ENCODE results near the gene TES. TPM values are rescaled to one million over a fixed set of nuclear protein-coding genes. Genes with fewer than 3 reads are reported as not detected.

Gene TES
- total RNA-seq, 1 experiment from 2014 or later = 126 TPM

GRCh38 chr7:116164552-116165306 lies 45.6 kb upstream of the TES start:
- TF ChIP-seq CTCF (IDR thresholded peaks at IDR 0.05; ENCODE audit: unreplicated experiment) = no peak
- CTCF ChIA-PET = no interaction called here
- intact Hi-C loops (cut with micrococcal nuclease; ENCODE audit: unreplicated experiment) = no loop called here
- Mint-ChIP-seq H3K4me1 (ENCODE audit: low read depth, unreplicated experiment) (peaks cover 29% of the 10 kb centered on the region), H3K4me3 (ENCODE audit: low read depth, unreplicated experiment) (no peak overlapping the region), H3K27me3 (ENCODE audit: unreplicated experiment) (no peaks in the 10 kb centered on the region), H3K9me3 (ENCODE audit: low read depth, unreplicated experiment) (no peaks in the 10 kb centered on the region), H3K36me3 (ENCODE audit: insufficient read depth, unreplicated experiment) (no peaks in the 10 kb centered on the region), H3K27ac (ENCODE audit: unreplicated experiment) (no peak overlapping the region)
- no peak for DNase-seq
- BruUV-seq (replicated peaks) = no TSS peak

GRCh38 chr7:116165717-116166116 lies 44.6 kb upstream of the TES start:
- Mint-ChIP-seq H3K9me3 (ENCODE audit: low read depth, unreplicated experiment) (no peaks in the 10 kb centered on the region), H3K4me1 (ENCODE audit: low read depth, unreplicated experiment) (peaks cover 35% of the 10 kb centered on the region), H3K27ac (ENCODE audit: unreplicated experiment) (no peak overlapping the region), H3K4me3 (ENCODE audit: low read depth, unreplicated experiment) (no peak overlapping the region), H3K36me3 (ENCODE audit: insufficient read depth, unreplicated experiment) (no peaks in the 10 kb centered on the region), H3K27me3 (ENCODE audit: unreplicated experiment) (peaks cover 2% of the 10 kb centered on the region)
- intact Hi-C loops (cut with micrococcal nuclease; ENCODE audit: unreplicated experiment) = no loop called here
- no peak for DNase-seq
- no TSS peak for BruUV-seq (replicated peaks)
- TF ChIP-seq CTCF (IDR thresholded peaks at IDR 0.05; ENCODE audit: unreplicated experiment) = no peak
- CTCF ChIA-PET = no interaction called here

- H3K4me1 Mint-ChIP-seq (ENCODE audit: low read depth, unreplicated experiment) = peaks cover 38% of the 10 kb centered on the region
- H3K27ac Mint-ChIP-seq (ENCODE audit: unreplicated experiment) = no peak overlapping the region
- H3K27me3 Mint-ChIP-seq (ENCODE audit: unreplicated experiment) = peaks cover 6% of the 10 kb centered on the region
- CTCF ChIA-PET = no interaction called here
- no peak for TF ChIP-seq CTCF (IDR thresholded peaks at IDR 0.05; ENCODE audit: unreplicated experiment)
- intact Hi-C loops (cut with micrococcal nuclease; ENCODE audit: unreplicated experiment) = no loop called here
- H3K36me3 Mint-ChIP-seq (ENCODE audit: insufficient read depth, unreplicated experiment) = no peaks in the 10 kb centered on the region
- no peak for DNase-seq
- no peaks in the 10 kb centered on the region for H3K9me3 Mint-ChIP-seq (ENCODE audit: low read depth, unreplicated experiment)
- no TSS peak for BruUV-seq (replicated peaks)
- H3K4me3 Mint-ChIP-seq (ENCODE audit: low read depth, unreplicated experiment) = no peak overlapping the region
Measured at GRCh38 chr7:116166156-116166555, 44.2 kb upstream of the TES start.

- H3K4me1 Mint-ChIP-seq (ENCODE audit: low read depth, unreplicated experiment) = peaks cover 28% of the 10 kb centered on the region
- intact Hi-C loops (cut with micrococcal nuclease; ENCODE audit: unreplicated experiment) = no loop called here
- CTCF ChIA-PET = no interaction called here
- no peak for TF ChIP-seq CTCF (IDR thresholded peaks at IDR 0.05; ENCODE audit: unreplicated experiment)
- no TSS peak for BruUV-seq (replicated peaks)
- peaks cover 16% of the 10 kb centered on the region for H3K27me3 Mint-ChIP-seq (ENCODE audit: unreplicated experiment)
- H3K9me3 Mint-ChIP-seq (ENCODE audit: low read depth, unreplicated experiment) = no peaks in the 10 kb centered on the region
- H3K27ac Mint-ChIP-seq (ENCODE audit: unreplicated experiment) = no peak overlapping the region
- H3K36me3 Mint-ChIP-seq (ENCODE audit: insufficient read depth, unreplicated experiment) = no peaks in the 10 kb centered on the region
- H3K4me3 Mint-ChIP-seq (ENCODE audit: low read depth, unreplicated experiment) = no peak overlapping the region
- DNase-seq = no peak
Measured at GRCh38 chr7:116167177-116167576, 43.2 kb upstream of the TES start.
